ENCODE measurements around the gene DNPEP. TPM values are rescaled to one million over a fixed set of nuclear protein-coding genes. Genes with fewer than 3 reads are reported as not detected.

The DNPEP gene
- total RNA-seq, 6 experiments from 2014 or later = 46.9 to 59.4 (median 53.0) TPM

- H3K27ac Mint-ChIP-seq = no peak overlapping the region
- TF ChIP-seq, protein P1, sequence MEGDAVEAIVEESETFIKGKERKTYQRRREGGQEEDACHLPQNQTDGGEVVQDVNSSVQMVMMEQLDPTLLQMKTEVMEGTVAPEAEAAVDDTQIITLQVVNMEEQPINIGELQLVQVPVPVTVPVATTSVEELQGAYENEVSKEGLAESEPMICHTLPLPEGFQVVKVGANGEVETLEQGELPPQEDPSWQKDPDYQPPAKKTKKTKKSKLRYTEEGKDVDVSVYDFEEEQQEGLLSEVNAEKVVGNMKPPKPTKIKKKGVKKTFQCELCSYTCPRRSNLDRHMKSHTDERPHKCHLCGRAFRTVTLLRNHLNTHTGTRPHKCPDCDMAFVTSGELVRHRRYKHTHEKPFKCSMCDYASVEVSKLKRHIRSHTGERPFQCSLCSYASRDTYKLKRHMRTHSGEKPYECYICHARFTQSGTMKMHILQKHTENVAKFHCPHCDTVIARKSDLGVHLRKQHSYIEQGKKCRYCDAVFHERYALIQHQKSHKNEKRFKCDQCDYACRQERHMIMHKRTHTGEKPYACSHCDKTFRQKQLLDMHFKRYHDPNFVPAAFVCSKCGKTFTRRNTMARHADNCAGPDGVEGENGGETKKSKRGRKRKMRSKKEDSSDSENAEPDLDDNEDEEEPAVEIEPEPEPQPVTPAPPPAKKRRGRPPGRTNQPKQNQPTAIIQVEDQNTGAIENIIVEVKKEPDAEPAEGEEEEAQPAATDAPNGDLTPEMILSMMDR (IDR thresholded peaks at IDR 0.05) = no peak
- H3K36me3 Mint-ChIP-seq (ENCODE audit: low read depth) = no peaks in the 10 kb centered on the region
- peaks cover 5% of the 10 kb centered on the region for H3K27me3 Mint-ChIP-seq (ENCODE audit: insufficient read depth)
- no peaks in the 10 kb centered on the region for H3K9me3 Mint-ChIP-seq
- no peak overlapping the region for H3K4me3 Mint-ChIP-seq
- DNase-seq = no peak
- H3K4me1 Mint-ChIP-seq (ENCODE audit: low read depth) = peaks cover 48% of the 10 kb centered on the region
Measured at GRCh38 chr2:219426534-219427136, 38.9 kb upstream of the DNPEP start.

DNA sequence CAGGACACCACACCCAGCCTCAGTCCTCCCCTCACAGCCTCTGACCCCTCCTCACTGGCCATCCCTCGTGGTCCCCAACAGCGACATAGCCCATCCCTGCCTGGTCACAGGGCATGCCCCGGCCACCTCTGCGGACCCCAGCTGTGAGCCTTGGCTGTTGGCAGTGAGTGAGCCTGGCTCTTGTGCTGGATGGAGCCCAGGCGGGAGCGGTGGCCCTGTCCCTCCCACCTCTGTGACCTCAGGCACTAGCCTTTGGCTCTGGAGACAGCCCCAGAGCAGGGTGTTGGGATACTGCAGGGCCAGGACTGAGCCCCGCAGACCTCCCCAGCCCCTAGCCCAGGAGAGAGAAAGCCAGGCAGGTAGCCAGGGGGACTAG is 38.3 kb upstream of the DNPEP start:
- Mint-ChIP-seq H3K9me3 (no peaks in the 10 kb centered on the region), H3K4me3 (no peak overlapping the region), H3K4me1 (ENCODE audit: low read depth) (peaks cover 44% of the 10 kb centered on the region), H3K27ac (no peak overlapping the region), H3K36me3 (ENCODE audit: low read depth) (no peaks in the 10 kb centered on the region), H3K27me3 (ENCODE audit: insufficient read depth) (peaks cover 5% of the 10 kb centered on the region)
- TF ChIP-seq, protein P1 (IDR thresholded peaks at IDR 0.05) = no peak
- no peak for DNase-seq

DNA sequence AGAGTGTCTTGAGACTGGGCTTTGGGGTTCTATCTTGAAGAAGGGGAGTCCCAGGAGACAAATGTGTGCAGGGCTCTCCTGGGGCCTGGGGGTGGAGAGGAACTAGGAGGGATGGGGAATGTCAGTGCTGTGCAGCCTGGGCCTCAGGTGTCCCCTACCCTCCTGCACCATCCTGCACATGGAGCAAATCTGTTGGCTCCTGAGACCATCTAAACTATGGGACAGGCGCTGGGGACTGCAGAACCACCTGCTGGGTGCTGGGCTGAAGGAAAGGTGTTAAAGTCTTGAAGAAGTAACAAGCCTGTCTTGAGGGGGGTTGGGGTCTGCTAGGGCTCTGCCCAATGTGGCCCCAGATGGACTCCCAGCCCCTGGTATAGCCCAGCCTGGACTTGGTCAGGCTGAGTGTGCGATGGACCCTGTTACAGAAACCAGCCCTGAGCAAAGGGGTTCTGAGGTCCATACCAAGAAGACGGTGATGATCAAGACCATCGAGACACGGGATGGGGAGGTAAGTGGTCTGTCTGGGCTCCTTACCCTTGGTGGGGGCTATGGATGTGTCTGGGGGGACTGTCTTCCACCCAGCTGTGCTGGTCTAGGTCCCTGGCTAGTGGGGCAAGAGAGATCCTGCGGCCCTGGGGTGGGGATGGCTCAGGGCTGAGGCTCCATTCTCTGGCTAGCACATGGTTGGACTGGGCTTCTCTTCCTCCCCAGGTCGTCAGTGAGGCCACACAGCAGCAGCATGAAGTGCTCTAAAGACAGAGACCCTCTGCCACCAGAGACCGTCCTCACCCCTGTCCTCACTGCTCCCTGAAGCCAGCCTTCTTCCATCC is 37.7 kb upstream of the DNPEP start:
- H3K4me1 Mint-ChIP-seq (ENCODE audit: low read depth) = peaks cover 38% of the 10 kb centered on the region
- peaks cover 5% of the 10 kb centered on the region for H3K27me3 Mint-ChIP-seq (ENCODE audit: insufficient read depth)
- no peak overlapping the region; the same call in 1 of the 2 replicates for H3K27ac Mint-ChIP-seq
- H3K4me3 Mint-ChIP-seq = no peak overlapping the region
- H3K36me3 Mint-ChIP-seq (ENCODE audit: low read depth) = no peaks in the 10 kb centered on the region
- TF ChIP-seq, protein P1 (IDR thresholded peaks at IDR 0.05) = no peak
- no peaks in the 10 kb centered on the region for H3K9me3 Mint-ChIP-seq
- DNase-seq = no peak

DNA sequence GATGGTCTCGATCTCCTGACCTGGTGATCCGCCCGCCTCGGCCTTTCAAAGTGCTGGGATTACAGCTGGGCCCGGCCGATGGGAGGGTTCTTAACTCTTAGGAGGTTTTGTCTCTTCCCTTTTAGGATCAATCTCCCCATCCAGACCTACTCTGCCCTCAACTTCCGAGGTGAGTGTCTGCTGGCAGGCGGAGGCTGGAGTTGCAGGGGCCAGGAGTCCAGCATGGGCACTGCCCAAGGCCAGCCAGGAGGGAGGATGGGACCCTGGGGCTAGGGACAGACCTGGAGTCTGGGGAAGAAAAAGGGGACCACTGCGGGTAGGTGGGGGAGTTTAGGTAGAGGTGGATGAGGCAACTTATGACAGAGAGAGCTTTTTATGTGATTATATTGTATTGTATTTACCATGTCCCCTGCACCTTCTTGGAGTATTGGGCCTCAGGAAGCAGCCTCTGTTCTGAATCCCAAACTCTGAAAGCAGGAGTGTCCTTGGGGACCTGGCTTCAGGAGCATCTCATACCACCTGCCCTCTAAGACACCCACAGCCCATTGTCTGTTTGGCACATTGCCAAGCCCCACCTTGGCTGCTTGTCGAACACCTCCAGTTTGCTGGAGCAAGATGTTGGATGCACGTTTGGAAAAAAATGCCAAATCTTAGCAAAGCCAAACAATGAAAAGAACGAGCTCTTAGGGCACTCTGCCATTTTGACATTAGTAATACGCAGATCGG is 36.1 kb upstream of the DNPEP start:
- no peaks in the 10 kb centered on the region for H3K36me3 Mint-ChIP-seq (ENCODE audit: low read depth)
- H3K4me3 Mint-ChIP-seq = peak overlapping the region; percentile 43; the same call in 1 of the 2 replicates
- peaks cover 26% of the 10 kb centered on the region for H3K4me1 Mint-ChIP-seq (ENCODE audit: low read depth)
- no peak for DNase-seq
- TF ChIP-seq, protein P1 (IDR thresholded peaks at IDR 0.05) = no peak
- H3K9me3 Mint-ChIP-seq = no peaks in the 10 kb centered on the region
- peak overlapping the region; percentile 86; the same call in 1 of the 2 replicates for H3K27ac Mint-ChIP-seq
- H3K27me3 Mint-ChIP-seq (ENCODE audit: insufficient read depth) = peaks cover 5% of the 10 kb centered on the region

- Mint-ChIP-seq H3K27ac (peak overlapping the region; percentile 23; the same call in 1 of the 2 replicates), H3K27me3 (ENCODE audit: insufficient read depth) (peaks cover 5% of the 10 kb centered on the region), H3K4me3 (no peak overlapping the region), H3K36me3 (ENCODE audit: low read depth) (no peaks in the 10 kb centered on the region), H3K9me3 (no peaks in the 10 kb centered on the region), H3K4me1 (ENCODE audit: low read depth) (peaks cover 18% of the 10 kb centered on the region)
- TF ChIP-seq, protein P1 (IDR thresholded peaks at IDR 0.05) = no peak
- no peak for DNase-seq
Measured at GRCh38 chr2:219422952-219423534, 35.3 kb upstream of the DNPEP start.

All from HFFc6 (cell line).